MCF 10A (cell line): ENCODE data around the gene CCDC185. TPM values are rescaled to one million over a fixed set of nuclear protein-coding genes. Genes with fewer than 3 reads are reported as not detected.

Experiments
- BruUV-seq: library from RNA; stranded (reverse); fragments of 400-500 nt; replicated peaks from 2 replicates; lab custom pipeline; 2021; lab: Mats Ljungman, UMichigan
- CTCF ChIA-PET: fragments of 300-600 bp; sonication (Branson Sonifier 250); formaldehyde crosslinking; extraction: SDS; loops from one replicate; lab custom pipeline; 2021; ENCODE audit warnings: antibody characterized with exemption, inconsistent platforms; lab: Yijun Ruan, JAX
- POLR2A ChIA-PET: fragments of 300-600, 350-650 bp; sonication (Branson Sonifier 250); formaldehyde crosslinking; extraction: SDS; loops from one replicate; lab custom pipeline; 2020; ENCODE audit warnings: antibody characterized with exemption, inconsistent platforms; lab: Yijun Ruan, JAX
- DNase-seq: peaks from one replicate; pipeline ENCODE4 v3.0.0-alpha.2; 2018; ENCODE audit not compliant: unreplicated experiment
- H3K27ac Mint-ChIP-seq: one replicate; pipeline ENCODE4 v1.8.0; 2022; ENCODE audit warnings: mild to moderate bottlenecking, low read depth, mixed read lengths; ENCODE audit not compliant: unreplicated experiment
- H3K27me3 Mint-ChIP-seq: one replicate; pipeline ENCODE4 v1.8.0; 2022; ENCODE audit warnings: mixed read lengths; ENCODE audit not compliant: insufficient read depth, unreplicated experiment
- H3K36me3 Mint-ChIP-seq: one replicate; pipeline ENCODE4 v1.8.0; 2022; ENCODE audit warnings: mild to moderate bottlenecking, moderate library complexity, mixed read lengths; ENCODE audit not compliant: insufficient read depth, unreplicated experiment
- H3K4me1 Mint-ChIP-seq: one replicate; pipeline ENCODE4 v1.8.0; 2022; ENCODE audit warnings: mixed read lengths; ENCODE audit not compliant: insufficient read depth, unreplicated experiment
- H3K4me3 Mint-ChIP-seq: one replicate; pipeline ENCODE4 v1.8.0; 2022; ENCODE audit warnings: mild to moderate bottlenecking, moderate library complexity, mixed read lengths; ENCODE audit not compliant: unreplicated experiment
- H3K9me3 Mint-ChIP-seq: one replicate; pipeline ENCODE4 v1.8.0; 2022; ENCODE audit warnings: mixed read lengths; ENCODE audit not compliant: unreplicated experiment
- intact Hi-C: fragments of 100-400 bp; cut with micrococcal nuclease; formaldehyde crosslinking; loops from 2 replicates; pipeline ENCODE4 v1.14.1; 2022
- total RNA-seq: library from RNA; stranded (reverse); gene quantifications from 2 replicates; pipeline ENCODE4 v1.2.3, GENCODE V29; 2022
- TF ChIP-seq, protein P1 (sequence below): fragments of 200-600 bp; IDR thresholded peaks from one replicate; pipeline ENCODE4 v1.8.0; 2022; ENCODE audit warnings: antibody characterized with exemption, mild to moderate bottlenecking; ENCODE audit not compliant: unreplicated experiment

The CCDC185 gene
- total RNA-seq, 1 experiment from 2014 or later, result not detected

DNA sequence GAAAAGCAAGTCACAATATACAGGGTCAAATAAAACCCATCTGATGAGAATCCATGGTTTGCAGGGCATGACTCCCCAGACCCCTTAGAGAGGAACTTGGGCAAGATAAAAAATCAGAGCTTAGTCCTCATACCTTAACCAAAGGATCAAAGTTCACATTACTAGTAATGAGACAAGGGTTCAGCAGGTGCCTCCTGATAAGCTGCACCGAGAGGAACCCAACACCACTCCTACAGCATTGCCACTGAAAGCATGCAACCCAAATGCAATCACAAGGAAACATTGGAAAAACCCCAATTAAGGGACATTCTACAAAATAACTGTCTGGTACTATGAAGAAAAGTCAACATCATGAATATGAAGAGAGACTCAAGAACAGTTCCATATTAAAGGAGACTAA, 29.7 kb downstream of the CCDC185 start:
- TF ChIP-seq, protein P1, sequence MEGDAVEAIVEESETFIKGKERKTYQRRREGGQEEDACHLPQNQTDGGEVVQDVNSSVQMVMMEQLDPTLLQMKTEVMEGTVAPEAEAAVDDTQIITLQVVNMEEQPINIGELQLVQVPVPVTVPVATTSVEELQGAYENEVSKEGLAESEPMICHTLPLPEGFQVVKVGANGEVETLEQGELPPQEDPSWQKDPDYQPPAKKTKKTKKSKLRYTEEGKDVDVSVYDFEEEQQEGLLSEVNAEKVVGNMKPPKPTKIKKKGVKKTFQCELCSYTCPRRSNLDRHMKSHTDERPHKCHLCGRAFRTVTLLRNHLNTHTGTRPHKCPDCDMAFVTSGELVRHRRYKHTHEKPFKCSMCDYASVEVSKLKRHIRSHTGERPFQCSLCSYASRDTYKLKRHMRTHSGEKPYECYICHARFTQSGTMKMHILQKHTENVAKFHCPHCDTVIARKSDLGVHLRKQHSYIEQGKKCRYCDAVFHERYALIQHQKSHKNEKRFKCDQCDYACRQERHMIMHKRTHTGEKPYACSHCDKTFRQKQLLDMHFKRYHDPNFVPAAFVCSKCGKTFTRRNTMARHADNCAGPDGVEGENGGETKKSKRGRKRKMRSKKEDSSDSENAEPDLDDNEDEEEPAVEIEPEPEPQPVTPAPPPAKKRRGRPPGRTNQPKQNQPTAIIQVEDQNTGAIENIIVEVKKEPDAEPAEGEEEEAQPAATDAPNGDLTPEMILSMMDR, result no peak
- no TSS peak for BruUV-seq
- ChIA-PET POLR2A (interaction anchor here (0.7 to 1.7 kb wide), 2 partner anchors 11 to 29 kb away, joined by 3 to 11 read pairs; no protein-coding TSS in a partner anchor), CTCF (interaction anchor here (0.6 to 1.3 kb wide), 2 partner anchors 290 to 1496 kb away, joined by 4 to 7 read pairs; no protein-coding TSS in a partner anchor)
- Mint-ChIP-seq H3K27ac (no peak overlapping the region), H3K4me3 (no peak overlapping the region), H3K27me3 (no peaks in the 10 kb centered on the region), H3K4me1 (peaks cover 25% of the 10 kb centered on the region), H3K9me3 (no peaks in the 10 kb centered on the region), H3K36me3 (no peaks in the 10 kb centered on the region)
- DNase-seq, result no peak
- intact Hi-C loops, result no loop called here

DNA sequence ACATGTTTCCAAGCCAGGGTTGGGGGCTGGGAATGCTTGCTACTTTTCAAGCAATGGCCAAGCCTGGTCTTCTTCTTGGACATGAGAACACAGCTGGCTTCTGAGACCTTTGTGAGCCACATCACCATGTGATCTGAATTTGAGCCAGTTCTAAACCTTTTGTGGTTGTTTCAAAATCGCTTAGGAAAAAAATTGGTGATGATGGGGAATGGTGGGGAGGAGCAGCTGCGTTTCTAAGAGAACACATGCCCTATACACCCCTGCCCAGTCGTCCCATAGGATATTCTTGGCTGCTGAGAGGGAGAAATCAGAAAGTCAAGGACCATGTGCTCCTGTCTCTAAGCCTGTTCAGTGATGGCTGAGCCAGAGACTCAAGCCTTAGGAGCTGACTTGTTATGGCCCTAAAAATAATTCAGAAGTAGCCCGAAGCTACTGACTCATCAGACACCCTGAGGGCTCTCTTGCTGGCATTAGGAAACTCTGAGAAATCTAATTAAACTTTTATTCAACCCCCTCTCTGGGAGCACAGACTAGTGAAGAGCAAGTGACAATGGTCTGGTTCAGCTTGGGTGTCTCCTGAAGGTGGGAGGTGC, 30.5 kb downstream of the CCDC185 start:
- intact Hi-C loops, result no loop called here
- TF ChIP-seq, protein P1, result no peak
- Mint-ChIP-seq H3K4me1 (peaks cover 25% of the 10 kb centered on the region), H3K9me3 (no peaks in the 10 kb centered on the region), H3K27me3 (no peaks in the 10 kb centered on the region), H3K36me3 (no peaks in the 10 kb centered on the region), H3K4me3 (no peak overlapping the region), H3K27ac (no peak overlapping the region)
- POLR2A ChIA-PET, result interaction anchor here (0.6 to 1.7 kb wide), 11 partner anchors 12 to 618 kb away, joined by 3 to 11 read pairs (median 3); partner anchors contain the start of gene CCDC185
- DNase-seq, result peak; percentile 48
- BruUV-seq, result no TSS peak
- CTCF ChIA-PET, result interaction anchor here (0.6 to 1.6 kb wide), 5 partner anchors 66 to 300 kb away, joined by 3 to 7 read pairs (median 3); no protein-coding TSS in a partner anchor

DNA sequence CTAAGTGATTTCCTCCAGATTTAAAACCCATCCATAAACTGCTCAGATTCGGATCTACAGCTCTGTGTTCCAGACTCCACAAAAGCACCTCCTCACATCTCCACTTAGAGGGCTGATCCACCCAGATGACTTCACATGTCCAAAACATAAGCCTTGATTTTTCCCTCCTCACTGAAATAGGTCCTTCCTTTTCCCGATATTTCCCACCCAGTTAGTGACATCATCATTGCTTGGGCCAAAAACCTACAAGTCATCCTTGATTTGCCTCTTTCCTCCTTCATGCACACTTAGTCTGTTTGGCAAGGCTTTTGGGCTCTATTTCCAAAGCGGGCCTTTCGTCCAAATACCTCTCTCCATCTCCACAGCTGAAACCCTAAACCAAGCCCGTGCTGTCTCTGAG, 32.3 kb downstream of the CCDC185 start:
- Mint-ChIP-seq H3K27ac (no peak overlapping the region), H3K27me3 (no peaks in the 10 kb centered on the region), H3K36me3 (no peaks in the 10 kb centered on the region), H3K4me1 (peaks cover 29% of the 10 kb centered on the region), H3K9me3 (no peaks in the 10 kb centered on the region), H3K4me3 (no peak overlapping the region)
- TF ChIP-seq, protein P1, result no peak
- ChIA-PET CTCF (interaction anchor here (0.7 to 8.5 kb wide), 8 partner anchors 11 to 339 kb away, joined by 3 to 127 read pairs (median 4); no protein-coding TSS in a partner anchor), POLR2A (interaction anchor here (0.6 to 0.7 kb wide), 2 partner anchors 81 to 238 kb away, joined by 3 read pairs; no protein-coding TSS in a partner anchor)
- DNase-seq, result no peak
- BruUV-seq, result no TSS peak
- intact Hi-C loops, result no loop called here

DNA sequence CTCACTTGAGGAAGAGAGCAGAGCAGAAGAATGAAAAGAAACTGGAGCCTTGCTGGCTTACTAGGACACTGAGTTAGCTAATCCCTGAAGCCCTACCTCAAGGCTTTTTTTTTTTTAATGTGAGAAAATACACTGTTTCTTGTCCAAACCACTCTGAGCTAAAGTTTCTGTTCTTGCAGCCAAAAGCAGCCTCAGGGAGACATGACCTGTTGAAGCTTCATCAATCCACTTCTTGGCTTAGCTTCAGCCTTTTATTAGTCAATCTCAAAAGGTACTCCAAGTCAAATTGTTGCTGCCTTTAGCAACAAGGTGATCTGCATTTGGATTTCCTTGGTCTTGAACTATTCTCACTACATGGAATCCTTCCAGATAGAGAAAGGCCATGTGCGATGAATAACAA, 33.7 kb downstream of the CCDC185 start:
- peaks cover 25% of the 10 kb centered on the region for H3K4me1 Mint-ChIP-seq
- TF ChIP-seq, protein P1, result no peak
- no peak overlapping the region for H3K4me3 Mint-ChIP-seq
- CTCF ChIA-PET, result interaction anchor here (0.9 to 8.5 kb wide), 4 partner anchors 12 to 320 kb away, joined by 3 to 127 read pairs (median 7); no protein-coding TSS in a partner anchor
- DNase-seq, result peak; percentile 65
- no peaks in the 10 kb centered on the region for H3K27me3 Mint-ChIP-seq
- no peak overlapping the region for H3K27ac Mint-ChIP-seq
- no peaks in the 10 kb centered on the region for H3K36me3 Mint-ChIP-seq
- H3K9me3 Mint-ChIP-seq, result no peaks in the 10 kb centered on the region
- no TSS peak for BruUV-seq
- intact Hi-C loops, result no loop called here
- POLR2A ChIA-PET, result interaction anchor here (0.6 to 2.2 kb wide), 8 partner anchors 12 to 292 kb away, joined by 3 to 8 read pairs (median 4); no protein-coding TSS in a partner anchor
